ENCODE results near the gene HIP1R.

Gene HIP1R

DNA sequence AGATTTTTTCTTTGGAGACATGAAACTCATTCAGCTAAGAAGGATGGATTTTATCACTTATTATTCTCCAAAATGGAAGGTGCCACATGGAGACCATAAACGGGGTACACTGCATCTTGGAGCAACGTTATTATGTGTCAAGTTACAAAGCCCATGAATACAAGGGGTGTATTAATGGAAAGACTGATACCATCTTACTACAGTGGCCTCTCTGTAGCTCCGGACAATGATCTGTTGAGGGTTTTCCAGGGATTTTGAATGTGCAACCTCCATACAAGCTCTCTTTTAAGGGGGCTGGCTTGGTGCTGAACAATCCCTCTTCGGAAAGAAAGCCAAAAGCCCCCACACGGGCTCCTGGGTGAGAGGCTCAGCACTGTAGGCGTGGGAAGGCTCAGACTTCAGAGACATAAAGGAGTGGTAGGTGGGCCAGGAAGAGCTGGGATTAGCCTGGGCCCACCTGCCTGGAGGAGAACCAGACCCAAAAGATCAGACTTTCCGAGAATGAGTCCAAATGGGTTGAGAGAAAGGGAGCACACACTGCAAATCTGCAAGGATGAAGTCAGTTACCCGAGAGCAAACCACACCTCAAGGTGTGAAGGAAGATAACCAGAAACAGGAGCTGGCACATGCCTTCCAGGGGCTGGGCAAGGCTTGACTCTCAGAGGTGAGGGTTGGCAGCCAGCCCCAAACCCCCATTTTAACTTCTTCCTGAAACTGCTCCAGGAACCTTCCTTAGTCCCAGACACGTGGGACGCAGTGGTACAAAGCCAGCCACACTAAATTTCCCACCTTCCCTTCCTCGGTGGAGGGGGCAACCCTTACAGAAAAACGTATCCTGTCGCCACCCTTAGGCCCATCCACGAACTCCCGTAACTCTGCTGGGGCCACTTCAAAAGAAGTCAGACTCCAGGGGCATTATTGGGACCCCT, 59.2 kb downstream of the HIP1R start (continued):
- no peak; the same call in none of the 2 replicates for TF ChIP-seq ZNF600 (tag by site-specific recombination; IDR thresholded peaks at IDR 0.05)
- TF ChIP-seq ZXDB (tag by site-specific recombination; IDR thresholded peaks at IDR 0.05), result peak; percentile 67

GRCh38 chr12:122895320-122895703, 60.1 kb downstream of the HIP1R start:
- CTCF ChIA-PET, result interaction anchor here (1.0 to 1.1 kb wide), 2 partner anchors 9 to 25 kb away, joined by 4 to 5 read pairs; no protein-coding TSS in a partner anchor
- H3K9me3 ChIP-seq (ENCODE audit: control insufficient read depth, insufficient read depth, low read depth, low read length), result no peaks in the 10 kb centered on the region
- H3K4me1 ChIP-seq (ENCODE audit: control insufficient read depth, insufficient read depth, low read length), result peaks cover 13% of the 10 kb centered on the region
- peak overlapping the region; percentile 67 for H3K4me3 ChIP-seq (ENCODE audit: low read depth, low read length)
- POLR2A ChIA-PET, result no interaction called here
- peak overlapping the region; percentile 63; the same call in 1 of the 2 replicates for H3K27ac ChIP-seq (ENCODE audit: extremely low read depth, low read depth, low read length)
- TF ChIP-seq ZNF10 (tag by site-specific recombination; IDR thresholded peaks at IDR 0.05) (no peak), ZBTB10 (tag by site-specific recombination; IDR thresholded peaks at IDR 0.05) (peak; percentile 67), MZF1 (tag by site-specific recombination; IDR thresholded peaks at IDR 0.05; ENCODE audit: borderline replicate concordance) (0 out of 2 replicates have a peak, but pooled peaks have one; percentile 25), ZNF24 (tag by site-specific recombination; IDR thresholded peaks at IDR 0.05) (no peak), PRDM10 (tag by site-specific recombination; IDR thresholded peaks at IDR 0.05) (peak; percentile 79)
- H3K36me3 ChIP-seq (ENCODE audit: control insufficient read depth in 2 of 2, insufficient read depth in 1 of 2, low read length in 2 of 2), result no peaks in the 10 kb centered on the region

DNA sequence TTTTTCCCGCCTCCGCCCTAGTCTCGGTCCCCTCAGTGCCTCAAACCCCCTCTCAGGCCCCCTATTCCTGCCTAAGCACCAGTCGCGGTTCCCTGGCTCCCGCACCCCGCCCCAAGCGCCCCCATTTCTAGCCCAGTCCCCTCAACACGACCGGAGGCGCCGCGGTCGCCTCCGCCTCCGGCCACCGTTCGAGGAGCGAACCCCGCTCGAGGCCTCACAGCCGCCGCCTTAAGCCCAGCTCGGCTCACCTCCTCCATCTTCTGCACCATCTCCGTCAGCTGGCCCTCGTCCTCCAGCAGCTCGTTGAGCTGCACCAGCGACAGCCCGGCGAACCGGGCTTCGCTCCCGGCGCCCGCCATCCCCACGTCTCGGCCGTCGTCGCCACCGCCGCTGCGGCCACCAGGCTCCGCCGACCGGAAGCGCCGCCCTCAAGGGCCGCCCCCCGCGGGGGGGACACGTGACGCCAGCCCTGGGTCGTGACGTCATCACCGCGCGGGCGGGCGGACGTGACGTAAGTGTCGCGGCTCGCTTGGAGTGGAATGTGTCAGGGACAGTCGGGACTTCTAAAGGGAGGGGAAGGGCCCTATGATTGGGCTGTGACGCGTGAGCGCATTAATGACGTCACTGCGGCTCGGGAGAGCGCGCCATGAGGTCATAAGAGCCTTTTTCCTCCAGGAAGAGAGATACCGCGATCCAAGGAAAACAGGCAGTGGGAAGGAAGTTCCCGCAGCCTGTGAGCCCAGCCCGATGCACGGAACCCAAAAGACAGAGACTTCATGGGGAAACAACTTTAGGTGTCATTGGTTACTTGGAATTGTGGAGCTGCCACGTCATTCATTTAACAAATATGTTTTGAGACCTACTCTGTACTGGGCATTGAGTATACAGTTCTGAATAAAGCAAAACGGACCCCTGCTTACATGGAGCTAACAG, 60.7 kb downstream of the HIP1R start, which contains the start of gene VPS37B:
TSS of gene VPS37B (minus strand) at position 421 of the 933 bp plus-strand sequence. CDS start at position 359, 62 bp downstream.
- H3K4me1 ChIP-seq (ENCODE audit: control insufficient read depth, insufficient read depth, low read length), result peaks cover 12% of the 10 kb centered on the region
- ChIA-PET POLR2A (no interaction called here), CTCF (interaction anchor here (0.9 to 1.1 kb wide), 3 partner anchors 10 to 25 kb away, joined by 3 to 5 read pairs (median 4); no protein-coding TSS in a partner anchor)
- peak within 1 kb of the TSS; percentile 67 for H3K4me3 ChIP-seq (ENCODE audit: low read depth, low read length)
- H3K9me3 ChIP-seq (ENCODE audit: control insufficient read depth, insufficient read depth, low read depth, low read length), result no peaks in the 10 kb centered on the region
- peak within 1 kb of the TSS; percentile 63; the same call in 1 of the 2 replicates for H3K27ac ChIP-seq (ENCODE audit: extremely low read depth, low read depth, low read length)
- no peaks in the 10 kb centered on the region for H3K36me3 ChIP-seq (ENCODE audit: control insufficient read depth in 2 of 2, insufficient read depth in 1 of 2, low read length in 2 of 2)
- TF ChIP-seq ZNF600 (tag by site-specific recombination; IDR thresholded peaks at IDR 0.05) (0 out of 2 replicates have a peak, but pooled peaks have one; percentile 25), MYNN (tag by site-specific recombination; IDR thresholded peaks at IDR 0.05; ENCODE audit: borderline replicate concordance) (no peak), ZBTB8A (tag by site-specific recombination; IDR thresholded peaks at IDR 0.05) (peak; percentile 90), YY2 (tag by site-specific recombination; IDR thresholded peaks at IDR 0.05) (peak; percentile 82), ZBTB7A (tag by site-specific recombination; IDR thresholded peaks at IDR 0.05; ENCODE audit: low read depth) (0 out of 2 replicates have a peak, but pooled peaks have one; percentile 35), ZNF785 (tag by site-specific recombination; IDR thresholded peaks at IDR 0.05) (no peak; the same call in 1 of the 2 replicates), ZFHX2 (tag by site-specific recombination; conservative IDR thresholded peaks at IDR 0.05) (peak; percentile 93), ZSCAN5A (tag by site-specific recombination; IDR thresholded peaks at IDR 0.05) (peak; percentile 54; the same call in 1 of the 2 replicates), ZNF510 (tag by site-specific recombination; IDR thresholded peaks at IDR 0.05; ENCODE audit: insufficient replicate concordance) (no peak), KLF10 (tag by site-specific recombination; IDR thresholded peaks at IDR 0.05) (peak; percentile 79)
- TF ChIP-seq, protein P1, sequence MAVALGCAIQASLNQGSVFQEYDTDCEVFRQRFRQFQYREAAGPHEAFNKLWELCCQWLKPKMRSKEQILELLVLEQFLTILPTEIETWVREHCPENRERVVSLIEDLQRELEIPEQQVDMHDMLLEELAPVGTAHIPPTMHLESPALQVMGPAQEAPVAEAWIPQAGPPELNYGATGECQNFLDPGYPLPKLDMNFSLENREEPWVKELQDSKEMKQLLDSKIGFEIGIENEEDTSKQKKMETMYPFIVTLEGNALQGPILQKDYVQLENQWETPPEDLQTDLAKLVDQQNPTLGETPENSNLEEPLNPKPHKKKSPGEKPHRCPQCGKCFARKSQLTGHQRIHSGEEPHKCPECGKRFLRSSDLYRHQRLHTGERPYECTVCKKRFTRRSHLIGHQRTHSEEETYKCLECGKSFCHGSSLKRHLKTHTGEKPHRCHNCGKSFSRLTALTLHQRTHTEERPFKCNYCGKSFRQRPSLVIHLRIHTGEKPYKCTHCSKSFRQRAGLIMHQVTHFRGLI (tag by site-specific recombination; IDR thresholded peaks at IDR 0.05), result peak; percentile 58; the same call in 1 of the 2 replicates

Data from HEK293 (cell line).